HG02588 (cell line): ENCODE results near the gene SDF4.

ENCODE experiments used
- ATAC-seq: cut with Tn5 transposase; IDR thresholded peaks from one replicate; pipeline ENCODE4 v1.9.1; 2021; ENCODE audit warnings: mild to moderate bottlenecking, moderate library complexity; ENCODE audit not compliant: unreplicated experiment

SDF4 gene

GRCh38 chr1:1168451-1169411 is 63.1 kb downstream of the SDF4 start:
- ATAC-seq: no peak

GRCh38 chr1:1167841-1168450 is 63.9 kb downstream of the SDF4 start:
- no peak for ATAC-seq

- ATAC-seq: no peak
These were observed 64.4 kb downstream of the SDF4 start for GRCh38 chr1:1167398-1167821.
